ENCODE data around the gene KIF26B. TPM values are rescaled to one million over a fixed set of nuclear protein-coding genes. Genes with fewer than 3 reads are reported as not detected.

The KIF26B gene
- polyA plus RNA-seq, 1 donor: 33.3 TPM

DNA sequence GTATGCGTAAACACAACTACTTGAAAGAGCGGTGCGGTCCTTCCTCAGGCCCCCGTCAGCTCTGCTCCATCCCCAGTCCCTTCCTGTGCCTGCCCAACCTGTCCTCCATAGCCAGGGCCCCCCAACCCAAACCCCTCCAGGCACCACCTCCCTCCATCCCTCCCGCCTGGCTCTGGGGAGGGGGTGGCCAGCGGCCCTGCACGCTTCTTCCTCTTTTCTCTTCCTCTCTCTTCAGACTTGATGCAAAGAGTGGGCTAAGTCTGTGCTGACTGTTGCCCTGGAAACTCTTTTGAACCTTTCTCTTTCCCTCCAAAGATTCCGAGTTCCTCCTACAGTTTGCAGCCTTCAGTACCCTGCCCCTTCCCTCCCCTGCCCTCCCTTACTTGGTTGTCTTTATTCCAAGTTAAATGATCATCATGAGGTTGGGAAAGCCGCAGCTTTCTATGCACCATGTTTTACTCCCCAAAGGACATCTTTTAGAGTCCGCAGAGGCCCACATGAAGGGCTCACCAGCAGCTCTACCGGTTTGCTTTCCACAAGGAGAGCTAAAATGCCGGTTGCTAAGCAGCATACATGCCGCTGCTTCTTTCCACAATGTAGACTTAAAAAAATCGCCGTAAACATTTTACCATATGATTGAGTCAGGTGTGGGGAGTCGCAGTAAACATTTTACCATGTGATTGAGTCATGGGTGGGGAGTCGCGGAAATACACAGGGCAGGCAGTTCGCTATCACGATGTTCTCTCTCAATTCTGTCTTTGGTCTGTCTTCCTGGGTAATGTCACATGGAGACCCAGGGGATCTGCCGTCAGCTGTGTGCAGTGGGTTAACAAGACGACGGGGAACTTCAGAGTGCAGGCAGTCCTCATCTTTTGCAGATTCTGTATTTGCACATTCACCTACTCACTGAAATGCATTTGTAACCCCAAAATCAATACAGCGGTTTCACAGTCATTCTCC, 525.3 kb downstream of the KIF26B start:
- DNase-seq: no peak

DNA sequence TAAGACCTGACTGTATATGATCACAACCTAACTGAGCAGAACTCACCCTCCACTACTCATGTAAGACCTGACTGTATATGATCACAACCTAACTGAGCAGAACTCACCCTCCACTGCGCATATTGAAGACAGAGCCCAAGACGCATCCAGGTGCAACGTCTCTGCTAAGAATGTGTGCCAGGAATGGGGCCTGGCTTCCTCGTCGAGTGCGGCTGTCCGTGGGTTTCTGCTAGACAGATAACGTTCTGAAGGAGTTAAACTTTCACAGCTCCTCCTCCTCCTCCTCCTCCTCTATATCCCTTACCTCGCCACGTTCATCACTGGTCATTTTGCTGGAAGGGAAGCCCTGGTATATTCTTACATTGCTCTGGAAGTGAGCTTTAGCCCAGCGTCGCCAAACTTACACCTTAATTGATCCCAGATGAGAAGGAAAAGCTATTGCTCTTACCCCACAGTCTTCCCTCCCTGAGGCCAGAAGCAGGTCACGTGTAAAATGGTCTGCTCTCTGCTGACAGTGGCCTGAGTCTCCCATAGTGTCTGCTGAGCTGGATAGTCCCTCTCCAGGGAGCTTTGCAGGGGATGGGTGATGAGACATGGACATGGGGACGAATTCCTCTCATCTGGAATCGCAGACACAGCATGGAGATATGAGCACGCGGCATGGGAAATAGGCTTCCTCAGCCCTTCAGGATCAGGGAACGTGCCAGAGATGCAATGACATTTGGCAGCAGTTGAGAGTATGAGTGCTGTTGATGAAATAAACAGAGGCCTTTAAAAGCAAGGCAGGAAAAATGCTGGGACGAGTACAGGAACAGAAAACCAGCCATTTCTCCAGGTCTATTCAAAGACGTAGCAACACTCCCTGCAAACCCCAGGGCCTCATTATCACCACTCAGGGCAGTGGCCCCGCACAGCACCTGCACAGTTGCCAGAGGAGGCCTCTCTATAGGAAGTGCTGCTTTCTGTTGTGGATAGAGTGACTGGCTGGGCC, 528.1 kb downstream of the KIF26B start:
- DNase-seq: no peak

DNA sequence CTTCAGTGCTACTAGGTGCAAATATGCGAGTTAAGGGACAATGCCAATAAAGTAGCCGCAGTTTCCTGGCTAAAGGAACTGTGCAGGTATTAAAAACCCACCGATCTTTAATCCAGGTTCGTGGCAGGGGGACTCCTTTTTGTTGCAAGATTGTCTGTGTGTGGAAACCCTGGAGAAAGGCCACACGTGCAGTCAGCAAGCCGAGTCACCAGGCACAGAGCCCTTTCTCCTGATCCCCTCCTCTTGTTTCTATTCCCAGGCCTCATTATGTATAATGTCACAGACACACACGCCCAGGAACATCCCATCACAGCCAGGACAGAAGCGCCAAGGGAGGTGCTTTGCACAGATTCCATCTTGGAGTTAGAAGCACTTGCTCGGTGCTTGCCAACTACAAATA, 528.9 kb downstream of the KIF26B start:
- DNase-seq: no peak

DNA sequence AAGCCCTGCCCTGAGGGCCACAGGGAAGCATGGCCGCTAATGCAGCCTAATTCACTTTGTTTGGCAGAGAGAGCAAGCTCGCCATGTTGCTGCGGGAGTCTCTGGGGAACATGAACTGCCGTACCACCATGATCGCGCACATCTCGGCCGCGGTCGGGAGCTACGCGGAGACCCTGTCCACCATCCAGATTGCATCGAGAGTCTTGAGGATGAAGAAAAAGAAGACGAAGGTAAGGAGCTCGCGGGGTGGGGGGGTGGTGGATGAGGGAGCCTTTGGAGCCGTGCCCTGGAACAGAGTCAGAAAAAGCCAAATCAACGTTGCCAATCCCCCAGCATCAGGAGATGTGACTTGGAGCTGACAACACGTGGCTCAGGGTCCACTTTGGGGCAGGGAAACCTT, 529.4 kb downstream of the KIF26B start:
- no peak for DNase-seq

DNA sequence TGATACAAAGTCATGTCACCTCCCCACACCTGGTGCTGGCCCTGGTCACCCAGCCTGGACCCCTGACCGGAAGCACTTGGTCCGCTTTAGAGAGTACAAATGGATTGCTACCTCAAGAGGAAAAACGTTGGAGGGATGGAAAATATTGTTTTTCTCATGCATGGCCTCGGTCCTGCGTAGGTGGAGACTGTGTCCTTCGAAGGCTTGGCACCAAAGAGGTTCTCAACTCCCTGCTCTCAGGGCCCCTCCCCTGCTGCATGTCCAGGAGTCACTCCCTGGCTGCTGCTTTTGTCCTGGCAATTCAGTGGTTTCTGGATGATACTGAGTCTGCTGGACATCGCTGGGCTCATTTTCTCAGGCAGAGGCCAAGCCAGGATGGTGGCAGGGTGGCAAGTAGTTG, 529.8 kb downstream of the KIF26B start:
- DNase-seq: no peak

DNA sequence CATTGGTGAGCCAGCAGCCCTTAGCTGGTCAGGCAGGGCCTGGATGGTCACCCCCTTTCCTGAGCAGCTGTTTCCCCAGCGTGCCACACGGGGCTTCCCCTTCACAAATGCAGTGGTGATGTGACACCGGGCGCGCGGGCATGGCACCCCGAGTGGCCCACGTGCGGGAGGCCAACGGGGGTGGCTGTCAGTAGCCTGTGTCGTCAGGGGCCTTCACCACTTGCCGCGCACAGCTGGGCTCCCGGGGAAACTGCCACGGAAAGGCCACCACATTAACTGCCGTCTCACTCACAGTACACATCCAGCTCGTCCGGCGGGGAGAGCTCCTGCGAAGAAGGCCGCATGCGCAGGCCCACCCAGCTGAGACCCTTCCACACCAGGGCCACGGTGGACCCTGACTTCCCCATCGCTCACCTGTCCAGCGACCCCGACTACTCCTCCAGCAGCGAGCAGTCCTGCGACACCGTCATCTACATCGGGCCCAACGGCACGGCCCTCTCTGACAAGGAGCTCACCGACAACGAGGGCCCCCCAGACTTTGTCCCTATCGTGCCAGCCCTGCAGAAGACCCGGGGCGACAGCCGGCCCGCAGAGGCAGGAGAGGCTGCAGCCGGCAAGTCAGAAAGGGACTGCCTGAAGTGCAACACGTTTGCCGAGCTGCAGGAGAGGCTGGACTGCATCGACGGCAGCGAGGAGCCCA, 530.5 kb downstream of the KIF26B start:
- no peak for DNase-seq

DNA sequence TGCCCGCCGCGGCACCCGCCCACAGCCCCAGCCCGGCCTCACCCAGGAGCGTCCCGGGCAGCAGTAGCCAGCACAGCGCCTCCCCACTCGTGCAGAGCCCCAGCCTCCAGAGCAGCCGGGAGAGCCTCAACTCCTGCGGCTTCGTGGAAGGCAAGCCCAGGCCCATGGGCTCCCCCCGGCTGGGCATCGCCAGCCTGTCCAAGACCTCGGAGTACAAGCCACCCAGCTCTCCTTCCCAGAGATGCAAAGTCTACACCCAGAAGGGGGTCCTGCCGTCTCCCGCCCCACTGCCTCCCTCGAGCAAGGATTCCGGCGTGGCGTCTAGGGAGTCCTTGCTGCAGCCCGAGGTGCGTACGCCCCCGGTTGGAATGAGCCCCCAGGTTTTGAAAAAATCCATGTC, 531.2 kb downstream of the KIF26B start:
- DNase-seq: no peak

DNA sequence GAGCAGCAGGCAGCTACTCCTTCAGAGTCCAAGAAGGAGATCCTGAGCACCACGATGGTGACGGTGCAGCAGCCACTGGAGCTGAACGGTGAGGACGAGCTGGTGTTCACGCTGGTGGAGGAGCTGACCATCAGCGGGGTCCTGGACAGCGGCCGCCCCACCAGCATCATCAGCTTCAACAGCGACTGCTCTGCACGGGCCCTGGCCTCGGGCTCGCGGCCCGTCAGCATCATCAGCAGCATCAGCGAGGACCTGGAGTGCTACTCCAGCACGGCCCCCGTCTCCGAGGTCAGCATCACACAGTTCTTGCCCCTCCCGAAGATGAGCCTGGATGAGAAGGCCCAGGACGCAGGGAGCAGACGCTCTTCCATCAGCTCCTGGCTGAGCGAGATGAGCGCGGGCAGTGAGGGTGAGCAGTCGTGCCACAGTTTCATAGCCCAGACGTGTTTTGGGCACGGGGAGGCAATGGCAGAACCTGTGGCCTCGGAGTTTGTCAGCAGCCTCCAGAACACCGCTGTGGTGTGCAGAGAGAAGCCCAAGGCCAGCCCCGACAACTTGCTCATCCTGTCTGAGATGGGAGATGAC, 531.8 kb downstream of the KIF26B start:
- no peak for DNase-seq

DNA sequence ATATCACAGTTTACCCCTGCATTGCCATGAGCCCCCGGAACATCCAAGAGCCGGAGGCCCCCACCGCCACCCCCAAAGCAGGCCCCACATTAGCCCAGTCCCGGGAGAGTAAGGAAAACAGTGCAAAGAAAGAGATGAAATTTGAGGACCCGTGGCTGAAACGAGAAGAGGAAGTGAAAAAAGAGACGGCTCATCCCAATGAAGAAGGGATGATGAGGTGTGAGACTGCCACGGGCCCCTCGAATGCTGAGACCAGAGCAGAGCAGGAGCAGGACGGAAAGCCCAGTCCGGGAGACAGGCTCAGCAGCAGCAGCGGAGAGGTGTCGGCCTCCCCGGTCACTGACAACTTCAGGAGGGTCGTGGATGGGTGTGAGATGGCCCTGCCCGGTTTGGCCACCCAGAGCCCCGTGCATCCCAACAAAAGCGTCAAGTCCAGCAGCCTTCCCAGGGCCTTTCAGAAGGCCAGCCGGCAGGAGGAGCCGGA, 532.4 kb downstream of the KIF26B start:
- DNase-seq: no peak

DNA sequence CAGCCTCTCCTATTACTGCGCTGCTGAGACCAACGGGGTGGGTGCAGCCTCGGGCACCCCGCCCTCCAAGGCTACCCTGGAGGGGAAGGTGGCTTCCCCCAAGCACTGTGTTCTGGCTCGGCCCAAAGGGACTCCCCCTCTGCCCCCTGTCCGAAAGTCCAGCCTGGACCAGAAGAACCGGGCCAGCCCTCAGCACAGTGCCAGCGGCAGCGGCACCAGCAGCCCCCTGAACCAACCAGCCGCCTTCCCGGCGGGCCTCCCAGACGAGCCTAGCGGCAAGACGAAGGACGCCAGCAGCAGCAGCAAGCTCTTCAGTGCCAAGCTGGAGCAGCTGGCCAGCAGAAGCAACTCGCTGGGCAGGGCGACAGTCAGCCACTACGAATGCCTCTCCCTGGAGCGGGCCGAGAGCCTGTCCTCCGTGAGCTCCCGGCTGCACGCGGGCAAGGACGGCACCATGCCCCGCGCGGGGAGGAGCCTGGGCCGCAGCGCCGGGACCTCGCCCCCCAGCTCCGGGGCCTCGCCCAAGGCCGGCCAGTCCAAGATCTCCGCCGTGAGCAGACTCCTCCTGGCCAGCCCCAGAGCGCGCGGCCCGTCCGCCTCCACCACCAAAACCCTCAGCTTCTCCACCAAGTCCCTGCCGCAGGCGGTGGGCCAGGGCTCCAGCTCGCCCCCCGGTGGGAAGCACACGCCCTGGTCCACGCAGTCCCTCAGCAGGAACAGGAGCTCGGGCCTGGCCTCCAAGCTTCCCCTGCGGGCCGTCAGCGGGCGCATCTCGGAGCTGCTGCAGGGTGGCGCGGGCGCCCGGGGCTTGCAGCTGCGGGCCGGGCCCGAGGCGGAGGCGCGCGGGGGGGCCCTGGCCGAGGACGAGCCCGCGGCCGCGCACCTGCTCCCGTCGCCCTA, 533.1 kb downstream of the KIF26B start:
- no peak for DNase-seq

DNA sequence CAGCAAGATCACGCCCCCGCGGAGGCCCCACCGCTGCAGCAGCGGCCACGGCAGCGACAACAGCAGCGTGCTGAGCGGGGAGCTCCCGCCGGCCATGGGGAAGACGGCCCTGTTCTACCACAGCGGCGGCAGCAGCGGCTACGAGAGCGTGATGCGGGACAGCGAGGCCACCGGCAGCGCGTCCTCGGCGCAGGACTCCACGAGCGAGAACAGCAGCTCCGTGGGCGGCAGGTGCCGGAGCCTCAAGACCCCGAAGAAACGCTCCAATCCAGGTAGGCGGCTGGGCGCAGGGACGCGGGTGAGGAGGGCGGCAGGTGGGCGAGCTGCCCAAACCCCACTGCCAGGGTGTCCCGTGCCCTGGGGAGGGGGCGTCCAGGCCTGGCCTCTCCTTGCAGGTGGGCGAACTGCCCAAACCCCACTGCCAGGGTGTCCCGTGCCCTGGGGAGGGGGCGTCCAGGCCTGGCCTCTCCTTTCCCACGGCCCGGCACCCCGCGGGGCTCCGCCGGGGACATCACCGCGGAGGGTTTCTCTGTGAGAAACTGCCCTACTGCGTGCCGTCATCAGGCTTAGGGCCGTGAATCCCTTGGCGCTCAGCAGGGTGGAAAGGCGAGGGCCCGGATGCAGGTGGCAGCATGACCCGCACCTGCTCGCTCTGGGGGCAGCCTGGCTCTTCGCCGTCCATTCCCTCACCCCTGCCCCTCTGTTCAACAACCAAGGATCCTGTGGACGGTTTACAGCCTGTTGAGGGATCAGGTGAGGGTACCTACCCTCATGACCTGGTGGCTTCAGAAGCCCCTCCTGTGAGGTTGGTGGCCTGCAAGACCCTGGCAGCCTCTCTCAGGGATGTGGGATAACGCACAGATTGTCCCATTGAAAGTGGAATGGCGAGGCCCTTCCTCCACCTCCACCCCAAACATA, 534.0 kb downstream of the KIF26B start:
- no peak for DNase-seq

DNA sequence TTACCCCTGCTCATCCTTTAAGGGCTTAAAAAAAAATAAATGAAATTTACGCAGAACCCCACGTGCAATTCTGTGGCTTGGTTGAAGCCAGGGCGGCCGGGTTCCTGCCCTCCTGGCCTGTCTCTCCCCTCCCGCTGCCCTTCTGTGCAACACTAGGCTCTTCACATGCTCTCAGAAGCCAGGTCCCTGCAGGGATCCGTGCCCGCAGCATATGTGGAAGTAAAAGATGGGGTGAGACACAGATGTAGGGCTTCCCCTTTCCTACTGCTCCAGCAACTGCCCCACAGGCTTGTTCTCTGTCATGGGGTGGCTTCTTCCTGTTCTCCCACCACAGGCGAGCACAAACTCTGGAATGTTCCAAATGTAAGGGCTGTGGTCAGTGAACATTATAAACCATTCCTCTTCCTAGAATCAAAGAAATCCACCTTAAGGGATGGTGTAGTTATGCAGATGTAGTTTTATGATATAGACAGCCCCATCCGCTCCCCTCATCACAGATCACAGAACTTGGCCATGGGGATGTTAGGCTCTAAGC, 535.4 kb downstream of the KIF26B start:
- DNase-seq: no peak

DNA sequence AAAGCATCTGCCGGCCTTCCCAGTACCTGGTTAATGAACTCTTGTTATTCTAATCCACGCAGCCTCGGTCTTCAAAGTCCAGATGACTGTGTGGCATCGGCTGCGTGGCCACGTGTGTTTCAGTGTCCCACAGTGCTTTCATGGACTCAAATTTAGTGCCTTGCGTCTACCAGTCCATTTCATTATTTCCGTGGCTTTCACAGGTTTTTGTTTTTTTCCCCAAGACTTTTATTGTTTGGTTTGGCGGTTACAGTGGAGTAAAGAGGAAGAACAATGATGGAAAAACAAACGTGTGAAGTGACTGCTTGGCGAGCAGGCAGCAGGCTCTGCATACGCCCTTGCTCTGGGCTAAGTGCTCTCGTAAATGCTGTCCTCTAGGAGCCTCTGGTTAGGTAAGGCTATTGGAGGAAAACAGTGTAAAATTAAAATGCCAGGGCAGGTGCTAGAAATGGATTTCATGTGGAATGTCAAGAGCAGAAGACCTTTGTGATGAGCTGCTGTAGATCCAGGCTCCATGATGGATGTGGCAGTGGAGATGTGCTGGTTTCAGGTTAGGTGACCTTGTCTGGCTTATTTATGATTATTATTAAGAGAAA, 536.3 kb downstream of the KIF26B start:
- no peak for DNase-seq

DNA sequence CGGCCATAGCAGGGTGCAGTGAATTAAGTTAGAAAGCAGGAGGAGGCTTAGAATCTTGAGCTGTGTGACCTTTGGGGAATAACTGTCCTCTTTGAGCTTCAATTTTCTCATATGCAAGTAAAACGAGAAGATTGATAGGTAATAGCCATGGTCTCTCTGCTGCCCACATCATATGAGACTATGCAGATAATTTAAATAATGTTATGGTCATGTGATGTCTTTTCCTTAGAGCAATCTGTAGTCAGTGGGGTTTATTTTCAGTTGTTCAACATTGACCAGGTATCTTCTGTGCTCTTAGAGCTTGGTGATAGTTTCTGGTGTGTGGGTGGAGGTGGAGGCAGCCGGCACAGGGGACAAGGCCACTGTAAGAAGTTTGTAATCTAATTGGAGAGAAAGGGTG, 537.1 kb downstream of the KIF26B start:
- DNase-seq: no peak

DNA sequence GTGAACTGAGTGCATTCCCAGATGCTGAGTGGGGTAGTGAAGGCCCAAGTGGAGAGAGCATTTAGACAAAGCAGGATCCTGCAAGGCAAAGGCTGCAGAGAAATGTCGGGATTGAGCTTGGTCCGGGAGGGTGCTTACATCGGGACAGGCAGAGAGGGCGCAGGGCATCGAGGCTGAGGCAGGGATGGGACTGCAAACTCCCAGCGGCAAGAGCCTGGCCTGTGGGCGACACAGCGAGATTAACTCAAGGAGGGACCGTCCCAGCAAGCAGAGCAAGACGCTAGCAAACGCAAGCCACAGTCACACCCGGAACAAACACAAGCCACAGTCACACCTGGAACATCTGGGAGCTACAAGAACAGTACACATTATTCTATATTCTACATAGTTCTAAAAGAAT, 537.5 kb downstream of the KIF26B start:
- DNase-seq: no peak

DNA sequence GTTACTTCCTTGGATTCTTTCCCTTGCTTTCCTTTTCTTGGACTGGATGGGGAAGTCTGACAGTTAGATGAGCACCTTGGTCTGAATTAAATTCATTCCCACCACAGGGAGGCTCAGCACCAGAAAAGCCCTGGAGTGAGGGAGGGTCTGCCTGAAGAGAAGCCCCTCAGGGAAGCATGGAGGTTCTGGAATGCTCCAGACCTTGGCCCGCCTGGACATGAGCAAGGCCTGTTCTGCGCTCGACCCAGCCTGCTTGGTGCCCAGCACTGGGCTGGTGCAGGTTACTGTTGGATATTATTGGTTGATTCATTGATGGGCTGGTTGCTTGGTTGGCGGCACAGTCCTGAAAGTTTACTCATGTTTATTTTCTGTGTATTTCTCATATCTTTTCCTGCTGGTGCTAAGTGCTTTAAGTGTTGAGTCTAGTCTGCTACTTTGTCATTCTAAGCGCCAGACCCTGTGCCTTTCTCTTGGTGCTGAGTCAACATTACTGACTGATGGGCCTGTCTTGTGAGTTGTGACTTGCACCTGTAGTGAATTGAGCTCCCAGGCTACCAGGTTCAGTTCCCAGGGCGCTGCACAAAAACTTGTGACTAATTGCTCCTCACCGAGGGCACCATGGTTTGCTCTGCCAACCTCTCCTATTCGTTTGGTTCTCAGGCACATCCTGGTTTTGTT, 538.5 kb downstream of the KIF26B start:
- DNase-seq: no peak

DNA sequence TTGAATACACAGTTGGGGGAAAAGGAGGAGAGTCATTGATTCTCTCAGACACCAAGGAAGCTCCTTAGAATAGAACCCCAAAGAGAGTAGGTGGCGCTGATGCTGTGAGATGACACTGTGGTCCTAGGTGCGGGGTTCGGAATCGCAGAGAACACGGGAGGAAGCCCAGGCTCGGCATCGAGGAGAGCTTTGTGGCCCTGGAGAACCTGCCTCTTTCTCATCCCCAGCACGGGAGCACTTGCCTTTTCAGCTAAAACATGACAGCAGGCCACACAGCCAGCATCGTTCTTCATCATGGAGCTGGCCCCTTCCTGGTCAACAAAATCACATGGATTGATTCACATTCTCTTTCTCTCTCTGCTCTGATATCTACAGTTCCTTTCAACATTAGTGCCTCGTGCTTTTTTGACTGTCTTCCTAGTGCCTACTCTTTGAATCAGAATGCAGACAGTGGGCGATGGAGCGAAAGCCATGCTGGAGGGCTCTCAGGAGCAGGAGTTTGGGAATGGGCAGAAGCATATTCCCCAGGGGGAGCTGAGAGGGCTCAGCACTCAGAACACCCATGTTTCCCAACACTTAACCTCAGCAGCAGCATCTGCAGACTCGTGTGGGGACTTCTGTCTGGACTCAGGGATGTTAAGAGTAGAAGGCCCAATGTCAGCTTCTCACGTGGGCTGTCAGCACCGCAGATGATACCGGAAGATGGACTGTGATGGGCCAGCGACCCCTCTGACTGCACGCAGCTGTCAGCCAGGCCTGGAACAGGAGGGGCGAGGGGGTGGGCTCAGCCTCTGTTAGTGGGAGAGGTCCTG, 539.4 kb downstream of the KIF26B start:
- no peak for DNase-seq
